Measurements from ENCODE around the gene SIAH3.

Gene SIAH3

DNA sequence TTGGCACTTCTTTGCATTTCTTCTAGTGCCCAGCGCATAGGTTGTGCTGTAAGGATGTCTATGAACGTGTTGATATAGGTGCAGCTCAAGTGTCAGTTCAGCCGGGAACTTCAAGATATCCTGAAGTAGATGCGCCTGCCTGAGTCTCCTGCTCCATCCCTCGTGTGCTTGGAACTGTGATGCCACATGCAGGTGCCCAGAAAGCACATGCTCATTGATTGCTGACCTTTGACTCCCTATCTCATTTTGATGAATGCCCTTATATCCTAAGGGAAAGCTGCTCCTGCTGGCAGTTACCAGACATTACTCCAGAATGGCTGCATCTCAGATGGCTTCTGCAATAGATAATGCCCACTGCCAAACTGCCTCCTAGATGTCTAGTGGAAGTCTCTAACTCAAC is 108.6 kb downstream of the SIAH3 start:
- no peak for DNase-seq (ENCODE audit: low read depth in 2 of 2)

DNA sequence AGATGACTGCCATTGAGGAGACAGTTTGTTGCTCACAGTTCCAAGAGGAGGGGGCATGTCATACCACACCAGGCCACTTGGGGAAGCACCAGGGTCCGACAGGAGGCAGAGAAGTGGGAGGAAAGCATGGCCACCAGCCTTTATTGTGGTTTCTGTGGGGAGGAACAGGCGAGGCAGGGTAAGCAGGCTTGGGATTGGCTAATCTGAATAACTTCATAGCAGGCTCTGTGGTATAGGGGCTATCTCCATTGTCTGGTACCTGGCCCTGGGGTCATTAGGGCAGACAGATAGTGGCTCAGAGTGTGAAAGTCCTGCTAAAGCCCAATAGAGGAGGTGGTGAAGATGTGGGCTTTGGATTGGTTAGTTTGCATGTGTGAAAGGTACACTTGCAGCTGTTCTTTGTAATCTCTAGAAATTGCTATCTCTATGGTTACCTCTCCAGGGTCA is 114.0 kb downstream of the SIAH3 start:
- DNase-seq (ENCODE audit: low read depth in 2 of 2) = no peak

- DNase-seq (ENCODE audit: low read depth in 2 of 2) = no peak
Measured at GRCh38 chr13:45733361-45733760, 118.2 kb downstream of the SIAH3 start.

DNA sequence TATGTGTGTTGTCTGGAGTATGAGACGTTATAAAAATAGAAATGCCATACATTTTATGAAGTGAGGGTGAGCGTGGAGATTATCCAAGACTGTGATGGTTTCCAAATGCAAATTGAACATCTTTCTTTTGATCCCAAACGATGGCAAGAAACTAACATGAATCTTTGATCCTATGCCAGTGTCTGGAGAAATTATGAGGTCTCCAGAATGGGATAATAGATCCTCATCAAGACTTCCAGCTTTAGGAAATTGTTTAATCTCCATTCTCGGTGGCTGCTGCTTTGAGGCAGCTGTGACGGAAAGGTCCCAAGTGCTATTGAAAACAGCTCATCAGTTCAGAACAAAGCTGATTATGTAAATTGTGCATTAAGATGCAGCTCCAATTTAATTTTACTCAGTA is 118.6 kb downstream of the SIAH3 start:
- DNase-seq (ENCODE audit: low read depth in 2 of 2) = no peak

DNA sequence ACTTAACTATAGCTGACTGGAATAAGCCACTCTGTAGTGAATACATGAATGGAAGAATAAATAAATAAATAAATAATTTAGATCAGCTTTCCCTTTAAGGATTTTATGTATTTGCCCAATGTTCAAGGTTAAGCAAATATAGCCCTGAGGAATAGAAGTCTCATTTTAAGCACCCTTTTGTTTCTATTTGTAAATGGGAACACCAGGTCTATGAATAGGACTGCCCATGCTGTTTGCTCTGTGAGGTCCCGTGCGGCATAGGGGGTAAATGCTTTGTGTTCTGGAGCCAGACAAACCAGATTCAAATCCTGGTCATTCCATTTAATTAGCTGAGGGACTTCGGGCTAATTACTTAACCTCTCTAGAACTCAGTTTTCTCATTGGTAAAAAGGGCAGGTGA is 120.1 kb downstream of the SIAH3 start:
- DNase-seq (ENCODE audit: low read depth in 2 of 2) = no peak

GRCh38 chr13:45728759-45729158 is 122.8 kb downstream of the SIAH3 start:
- no peak for DNase-seq (ENCODE audit: low read depth in 2 of 2)

All from stimulated activated CD8-positive, alpha-beta memory T cell treated with anti-CD3 and anti-CD28 coated beads, Interleukin-7, amount 100 ng/mL, for 4 hours (primary cell).